Stimulated activated CD8-positive, alpha-beta memory T cell treated with anti-CD3 and anti-CD28 coated beads, Interleukin-15, amount 100 ng/mL, for 1 hour (primary cell): ENCODE measurements around the gene RBM33.

Source experiments
- DNase-seq: peaks from one replicate; pipeline ENCODE4 v3.0.0-alpha.2; 2020; ENCODE audit warnings: low read depth

RBM33 gene

GRCh38 chr7:155747209-155747608, 102.7 kb downstream of the RBM33 start:
- DNase-seq, result no peak

GRCh38 chr7:155749578-155749977, 105.1 kb downstream of the RBM33 start:
- DNase-seq, result no peak

GRCh38 chr7:155750255-155751125, 106.0 kb downstream of the RBM33 start:
- DNase-seq, result no peak

GRCh38 chr7:155751409-155751808, 106.9 kb downstream of the RBM33 start:
- no peak for DNase-seq

GRCh38 chr7:155752756-155753445, 108.4 kb downstream of the RBM33 start:
- no peak for DNase-seq

GRCh38 chr7:155753446-155753965, 109.0 kb downstream of the RBM33 start:
- no peak for DNase-seq

GRCh38 chr7:155754165-155754564, 109.7 kb downstream of the RBM33 start:
- no peak for DNase-seq

- no peak for DNase-seq
Measured at GRCh38 chr7:155755026-155755425, 110.6 kb downstream of the RBM33 start.

- no peak for DNase-seq
Measured at GRCh38 chr7:155756322-155756721, 111.9 kb downstream of the RBM33 start.

GRCh38 chr7:155758348-155758747, 113.9 kb downstream of the RBM33 start:
- DNase-seq, result no peak

- DNase-seq, result no peak
Measured at GRCh38 chr7:155759740-155760430, 115.4 kb downstream of the RBM33 start.

- no peak for DNase-seq
Measured at GRCh38 chr7:155761162-155761561, 116.7 kb downstream of the RBM33 start.

GRCh38 chr7:155762036-155762435, 117.6 kb downstream of the RBM33 start:
- DNase-seq, result no peak

GRCh38 chr7:155762655-155763054, 118.2 kb downstream of the RBM33 start:
- DNase-seq, result no peak

GRCh38 chr7:155763122-155763521, 118.7 kb downstream of the RBM33 start:
- DNase-seq, result no peak

GRCh38 chr7:155763691-155764437, 119.4 kb downstream of the RBM33 start:
- no peak for DNase-seq

GRCh38 chr7:155764438-155764793, 120.0 kb downstream of the RBM33 start:
- no peak for DNase-seq

- DNase-seq, result no peak
Measured at GRCh38 chr7:155765458-155765857, 121.0 kb downstream of the RBM33 start.

- no peak for DNase-seq
Measured at GRCh38 chr7:155766386-155766785, 121.9 kb downstream of the RBM33 start.

- no peak for DNase-seq
Measured at GRCh38 chr7:155766966-155767916, 122.8 kb downstream of the RBM33 start.

GRCh38 chr7:155769701-155770100, 125.2 kb downstream of the RBM33 start:
- DNase-seq, result no peak
